IMR-90 (cell line): ENCODE measurements around the gene HIVEP3. TPM values are rescaled to one million over a fixed set of nuclear protein-coding genes. Genes with fewer than 3 reads are reported as not detected.

Source experiments
- ATAC-seq: fragments of 200-7000 bp; cut with Tn5 transposase; 2 replicates; pipeline ENCODE4 v1.9.1; 2020; ENCODE audit warnings: low read depth, mild to moderate bottlenecking, moderate library complexity
- BruUV-seq: library from RNA; stranded (reverse); fragments of 400-500 nt; replicated peaks from 2 replicates; lab custom pipeline; 2021; lab: Mats Ljungman, UMichigan
- CTCF ChIA-PET: fragments of 300-600 bp; formaldehyde crosslinking; extraction: SDS; loops from one replicate; lab custom pipeline; 2021; ENCODE audit warnings: antibody characterized with exemption; lab: Yijun Ruan, JAX
- POLR2A ChIA-PET: fragments of 300-600 bp; sonication (Branson Sonifier 250); formaldehyde crosslinking; loops from one replicate; lab custom pipeline; 2022; ENCODE audit warnings: antibody characterized with exemption; ENCODE audit not compliant: unreplicated experiment; lab: Charles Lee
- DNase-seq: peaks from one replicate; pipeline ENCODE4 v3.0.0; 2013
- H2AFZ ChIP-seq: replicated peaks from 2 replicates; pipeline ENCODE3; 2013; ENCODE audit warnings: low read length, mild to moderate bottlenecking; ENCODE audit not compliant: poor library complexity
- H2AK5ac ChIP-seq: 2 replicates; pipeline ENCODE4 v1.6.1; 2013; ENCODE audit warnings: low read depth, low read length, inconsistent platforms
- H2AK9ac ChIP-seq: replicated peaks from 2 replicates; pipeline ENCODE3; 2013; ENCODE audit warnings: mild to moderate bottlenecking, low read depth, low read length, moderate library complexity; ENCODE audit not compliant: poor library complexity
- H2BK120ac ChIP-seq: 2 replicates; pipeline ENCODE4 v1.6.1; 2013; ENCODE audit warnings: low read depth, low read length, inconsistent platforms
- H2BK15ac ChIP-seq: 3 replicates; pipeline ENCODE4 v1.6.1; 2013; ENCODE audit warnings: low read depth, low read length, inconsistent platforms
- H2BK20ac ChIP-seq: 2 replicates; pipeline ENCODE4 v1.6.1; 2013; ENCODE audit warnings: low read depth, mild to moderate bottlenecking, inconsistent platforms, low read length, moderate library complexity
- H2BK5ac ChIP-seq: 2 replicates; pipeline ENCODE4 v1.6.1; 2013; ENCODE audit warnings: mild to moderate bottlenecking, low read depth, low read length, inconsistent platforms; ENCODE audit not compliant: poor library complexity, severe bottlenecking
- H3K14ac ChIP-seq: replicated peaks from 2 replicates; pipeline ENCODE4 v1.6.1; 2013; ENCODE audit warnings: low read depth, low read length, inconsistent platforms
- H3K18ac ChIP-seq: 2 replicates; pipeline ENCODE4 v1.6.1; 2013; ENCODE audit warnings: low read depth, low read length, control low read depth
- H3K23ac ChIP-seq: 2 replicates; pipeline ENCODE4 v1.6.1; 2013; ENCODE audit warnings: low read depth, low read length, inconsistent platforms
- H3K27ac ChIP-seq: 2 replicates; pipeline ENCODE4 v1.5.1; 2013; ENCODE audit warnings: mild to moderate bottlenecking, control low read depth, low read length; ENCODE audit not compliant: insufficient read depth
- H3K27me3 ChIP-seq: 2 replicates; pipeline ENCODE4 v1.6.1; 2013; ENCODE audit warnings: low read length; ENCODE audit not compliant: control insufficient read depth, insufficient read depth
- H3K36me3 ChIP-seq: 2 replicates; pipeline ENCODE4 v1.6.1; 2013; ENCODE audit warnings: low read length, mixed read lengths; ENCODE audit not compliant: control insufficient read depth, insufficient read depth
- H3K4ac ChIP-seq: 2 replicates; pipeline ENCODE4 v1.6.1; 2013; ENCODE audit warnings: low read depth, low read length, inconsistent platforms
- H3K4me1 ChIP-seq: 2 replicates; pipeline ENCODE4 v1.6.1; 2013; ENCODE audit warnings: low read length, mixed read lengths; ENCODE audit not compliant: control insufficient read depth, insufficient read depth
- H3K4me2 ChIP-seq: 2 replicates; pipeline ENCODE4 v1.6.1; 2013; ENCODE audit warnings: low read depth, mild to moderate bottlenecking, control low read depth, low read length, moderate library complexity
- H3K4me3 ChIP-seq: 2 replicates; pipeline ENCODE4 v1.5.1; 2013; ENCODE audit warnings: low read depth, mild to moderate bottlenecking, control low read depth, low read length, moderate library complexity; ENCODE audit not compliant: insufficient read depth
- H3K56ac ChIP-seq: 2 replicates; pipeline ENCODE4 v1.6.1; 2013; ENCODE audit warnings: low read length, inconsistent platforms; ENCODE audit not compliant: insufficient read depth; ENCODE audit errors: extremely low read depth
- H3K79me1 ChIP-seq, 2 experiments: 2 replicates each; pipeline ENCODE4 v1.6.1; 2013; ENCODE audit warnings: low read length in 2 of 2, inconsistent platforms in 1 of 2, low read depth in 1 of 2
- H3K9ac ChIP-seq: 2 replicates; pipeline ENCODE4 v1.6.1; 2013; ENCODE audit warnings: low read depth, low read length, control low read depth
- H3K9me1 ChIP-seq: 2 replicates; pipeline ENCODE4 v1.6.1; 2013; ENCODE audit warnings: low read length, inconsistent platforms; ENCODE audit not compliant: insufficient read depth
- H3K9me3 ChIP-seq: 2 replicates; pipeline ENCODE4 v1.6.1; 2013; ENCODE audit warnings: low read length; ENCODE audit not compliant: control insufficient read depth, insufficient read depth
- H4K20me1 ChIP-seq: 2 replicates; pipeline ENCODE4 v1.6.1; 2013; ENCODE audit warnings: low read length, inconsistent platforms; ENCODE audit not compliant: insufficient read depth
- H4K5ac ChIP-seq: 2 replicates; pipeline ENCODE4 v1.6.1; 2013; ENCODE audit warnings: mild to moderate bottlenecking, low read depth, low read length, control low read depth
- H4K8ac ChIP-seq, 2 experiments: 2 replicates each; pipeline ENCODE4 v1.6.1; 2013; ENCODE audit warnings: low read depth in 2 of 2, low read length in 2 of 2, control low read depth in 1 of 2, inconsistent platforms in 1 of 2
- H4K91ac ChIP-seq: 2 replicates; pipeline ENCODE4 v1.6.1; 2013; ENCODE audit warnings: low read depth, low read length, inconsistent platforms; ENCODE audit not compliant: insufficient read depth
- CTCF ChIP-seq: conservative IDR thresholded peaks from 2 replicates; pipeline ENCODE4 v1.5.1; 2012; ENCODE audit warnings: mild to moderate bottlenecking, low read depth, low read length, improper control_type of control experiment
- MAFK ChIP-seq: IDR thresholded peaks from 2 replicates; pipeline ENCODE4 v1.6.1; 2012; ENCODE audit warnings: low read depth, low read length, improper control_type of control experiment
- WGBS, 2 experiments: methylation state at CpG; one replicate each; pipeline versions ENCODE4 v1.1.5 to v1.1.7; 2013; ENCODE audit warnings: missing lambda C conversion rate in 2 of 2; ENCODE audit not compliant: insufficient read length in 1 of 2; ENCODE audit errors: extremely low coverage in 2 of 2; 5-methylcytosine and 5-hydroxymethylcytosine counted together
- dilution Hi-C: fragments of 300-500 bp; cut with HindIII; formaldehyde crosslinking; loops from one replicate; pipeline ENCODE4 v1.14.3; 2018; ENCODE audit warnings: low sequenced_read_pairs; ENCODE audit not compliant: unreplicated experiment
- in situ Hi-C: fragments of 300-500 bp; cut with MboI; formaldehyde crosslinking; loops from 3 replicates; pipeline ENCODE4 v1.14.3; 2019; ENCODE audit warnings: low sequenced_read_pairs, inconsistent platforms, mixed read lengths
- intact Hi-C: fragments of 100-400 bp; cut with micrococcal nuclease; formaldehyde crosslinking; loops from 2 replicates; pipeline ENCODE4 v1.10.0; 2022
- polyA plus RNA-seq, 3 experiments: library from polyadenylated mRNA; depleted of rRNA; stranded (reverse); fragments of >200 nt; gene quantifications; 2 replicates each; pipeline ENCODE4 v1.2.3, GENCODE V29; 2012; ENCODE audit warnings: low replicate concordance in 1 of 3
- total RNA-seq: library from RNA; depleted of rRNA; stranded (reverse); fragments of >200 nt; gene quantifications from 2 replicates; pipeline ENCODE4 v1.2.3, GENCODE V29; 2012

Gene HIVEP3
- total and polyA plus RNA-seq, 2 of the 4 experiments (the other 2 are of a cell fraction), result 1.4 to 4.0 TPM

GRCh38 chr1:41648230-41648629 is 270.5 kb downstream of the HIVEP3 start:
- no peak overlapping the region for H4K5ac ChIP-seq
- no peak overlapping the region for H3K4me2 ChIP-seq
- DNase-seq (no peak), ATAC-seq (no peak)
- H2AFZ ChIP-seq, result no peak overlapping the region
- H3K79me1 ChIP-seq, result peaks cover 24 to 27% of the 10 kb centered on the region in 2 experiments
- H3K18ac ChIP-seq, result no peak overlapping the region
- H3K23ac ChIP-seq, result no peak overlapping the region
- H4K8ac ChIP-seq, result no peak overlapping the region
- H3K4me1 ChIP-seq, result peaks cover 5% of the 10 kb centered on the region
- no TSS peak for BruUV-seq
- CTCF ChIA-PET, result interaction anchor here (1.1 kb wide), 1 partner anchor 8 kb away, joined by 3 read pairs; no protein-coding TSS in a partner anchor
- no peaks in the 10 kb centered on the region for H3K36me3 ChIP-seq
- H3K27me3 ChIP-seq, result no peaks in the 10 kb centered on the region
- no peak overlapping the region for H2AK5ac ChIP-seq
- no peak overlapping the region for H2AK9ac ChIP-seq
- no peak overlapping the region for H2BK5ac ChIP-seq
- WGBS, 2 experiments, result 97% methylated on average over 5 of the region's 5 CpGs; no CpG with 5 or more reads in 1 of the 2 experiments
- in situ Hi-C loops (no loop called here), dilution Hi-C loops (no loop called here), intact Hi-C loops (no loop called here)
- POLR2A ChIA-PET, result no interaction called here
- no peak overlapping the region for H3K4ac ChIP-seq
- no peak overlapping the region for H2BK120ac ChIP-seq
- H3K4me3 ChIP-seq, result no peak overlapping the region
- H4K91ac ChIP-seq, result no peak overlapping the region
- no peak overlapping the region for H3K56ac ChIP-seq
- H3K14ac ChIP-seq, result no peak overlapping the region
- TF ChIP-seq CTCF, result no peak
- TF ChIP-seq MAFK, result 0 out of 2 replicates have a peak, but pooled peaks have one; percentile 15
- H3K9ac ChIP-seq, result no peak overlapping the region
- no peaks in the 10 kb centered on the region for H4K20me1 ChIP-seq
- no peak overlapping the region for H2BK20ac ChIP-seq
- H3K27ac ChIP-seq, result no peak overlapping the region
- H2BK15ac ChIP-seq, result no peak overlapping the region
- H3K9me3 ChIP-seq, result no peaks in the 10 kb centered on the region
- peaks cover 8% of the 10 kb centered on the region; the same call in 1 of the 2 replicates for H3K9me1 ChIP-seq
